GM23338 (cell line): ENCODE results near the gene NRGN. TPM values are rescaled to one million over a fixed set of nuclear protein-coding genes. Genes with fewer than 3 reads are reported as not detected.
A peak's percentile ranks its signal among the peaks of the same experiment; 100 is the strongest.

Experiments used
- ATAC-seq: fragments of 200-7000 bp; cut with Tn5 transposase; 3 replicates; pipeline ENCODE4 v1.9.1; 2020
- DNase-seq: peaks from one replicate; pipeline ENCODE4 v3.0.0-alpha.2; 2015; ENCODE audit warnings: low spot score
- H2AFZ ChIP-seq: fragments of 200-600 bp; sonication (generic); 2 replicates; pipeline ENCODE4 v1.8.0; 2016; ENCODE audit warnings: antibody characterized with exemption, mild to moderate bottlenecking, moderate library complexity
- H3F3A ChIP-seq: fragments of 200-600 bp; sonication (generic); replicated peaks from 2 replicates; pipeline ENCODE4 v1.8.0; 2017; ENCODE audit warnings: antibody characterized with exemption, mixed run types, low read depth
- H3K27ac ChIP-seq: fragments of 200-600 bp; sonication (generic); 2 replicates; pipeline ENCODE4 v1.6.1; 2016; ENCODE audit warnings: low read depth
- H3K27me3 ChIP-seq: fragments of 200-600 bp; sonication (generic); 2 replicates; pipeline ENCODE4 v1.8.0; 2016; ENCODE audit warnings: mild to moderate bottlenecking, mixed run types, moderate library complexity; ENCODE audit not compliant: insufficient read depth
- H3K36me3 ChIP-seq: fragments of 200-600 bp; sonication (generic); 2 replicates; pipeline ENCODE4 v1.8.0; 2016; ENCODE audit warnings: mild to moderate bottlenecking; ENCODE audit not compliant: insufficient read depth
- H3K4me1 ChIP-seq: fragments of 200-600 bp; sonication (generic); 2 replicates; pipeline ENCODE4 v1.8.0; 2016; ENCODE audit warnings: mild to moderate bottlenecking, moderate library complexity; ENCODE audit not compliant: insufficient read depth
- H3K4me2 ChIP-seq: fragments of 200-600 bp; sonication (generic); 2 replicates; pipeline ENCODE4 v1.7.1; 2017; ENCODE audit warnings: mixed run types
- H3K4me3 ChIP-seq: fragments of 200-600 bp; sonication (generic); 2 replicates; pipeline ENCODE4 v1.6.1; 2016; ENCODE audit warnings: mixed run types
- H3K79me2 ChIP-seq: fragments of 200-600 bp; sonication (generic); replicated peaks from 2 replicates; pipeline ENCODE4 v1.8.0; 2017; ENCODE audit warnings: mild to moderate bottlenecking; ENCODE audit not compliant: insufficient read depth
- H3K9me2 ChIP-seq: fragments of 200-600 bp; sonication (generic); 2 replicates; pipeline ENCODE4 v1.8.0; 2017; ENCODE audit not compliant: insufficient read depth
- H4K20me1 ChIP-seq: fragments of 200-600 bp; sonication (generic); replicated peaks from 2 replicates; pipeline ENCODE4 v1.8.0; 2017; ENCODE audit warnings: mild to moderate bottlenecking; ENCODE audit not compliant: insufficient read depth
- H3K27ac Mint-ChIP-seq: 2 replicates; pipeline ENCODE4 v1.8.0; 2020; ENCODE audit warnings: inconsistent platforms, mild to moderate bottlenecking, moderate library complexity, mixed read lengths
- H3K27me3 Mint-ChIP-seq: 3 replicates; pipeline ENCODE4 v1.8.0; 2022; ENCODE audit warnings: low read depth, mild to moderate bottlenecking, moderate library complexity, mixed read lengths, inconsistent platforms; ENCODE audit not compliant: insufficient read depth, poor library complexity
- H3K36me3 Mint-ChIP-seq: 3 replicates; pipeline ENCODE4 v1.8.0; 2021; ENCODE audit warnings: low read depth, mild to moderate bottlenecking, inconsistent platforms, moderate library complexity, mixed read lengths
- H3K4me1 Mint-ChIP-seq: 3 replicates; pipeline ENCODE4 v1.8.0; 2020; ENCODE audit warnings: mild to moderate bottlenecking, inconsistent platforms, mixed read lengths
- H3K4me3 Mint-ChIP-seq: 3 replicates; pipeline ENCODE4 v1.8.0; 2021; ENCODE audit warnings: moderate library complexity, mild to moderate bottlenecking, inconsistent platforms, mixed read lengths
- H3K9me3 Mint-ChIP-seq: 3 replicates; pipeline ENCODE4 v1.8.0; 2020; ENCODE audit warnings: moderate library complexity, mild to moderate bottlenecking, inconsistent platforms, mixed read lengths
- CREB1 ChIP-seq: fragments of 250-450 bp; sonication (Bioruptor Pico); IDR thresholded peaks from 2 replicates; pipeline ENCODE4 v1.5.0; 2020; ENCODE audit warnings: low read depth, mild to moderate bottlenecking, moderate library complexity
- EZH2 ChIP-seq: fragments of 200-600 bp; sonication (generic); IDR thresholded peaks from one replicate; pipeline ENCODE4 v1.8.0; 2017; ENCODE audit warnings: antibody characterized with exemption, mild to moderate bottlenecking, low read depth; ENCODE audit not compliant: unreplicated experiment
- EZH2phosphoT487 ChIP-seq: fragments of 200-600 bp; sonication (generic); IDR thresholded peaks from one replicate; pipeline ENCODE4 v1.8.1; 2018; ENCODE audit warnings: antibody characterized with exemption; ENCODE audit not compliant: unreplicated experiment
- JUNB ChIP-seq: IDR thresholded peaks from one replicate; pipeline ENCODE4 v1.6.1; 2016; ENCODE audit warnings: antibody characterized with exemption; ENCODE audit not compliant: unreplicated experiment
- NANOG ChIP-seq: IDR thresholded peaks from 2 replicates; pipeline ENCODE4 v1.6.1; 2016; ENCODE audit warnings: antibody characterized with exemption, borderline replicate concordance
- ZNF114 ChIP-seq: fragments of 250-450 bp; sonication (Bioruptor Pico); IDR thresholded peaks from 2 replicates; pipeline ENCODE4 v1.5.0; 2020; ENCODE audit warnings: mild to moderate bottlenecking, moderate library complexity
- ZNF331 ChIP-seq: fragments of 250-450 bp; sonication (Bioruptor Pico); IDR thresholded peaks from 2 replicates; pipeline ENCODE4 v1.5.0; 2020; ENCODE audit warnings: low read depth, mild to moderate bottlenecking, moderate library complexity
- polyA plus RNA-seq: library from polyadenylated mRNA; unstranded; fragments of >200 nt; fragmentation: Nextera tagmentation; extraction: Ambion mirVana; gene quantifications from 2 replicates; pipeline ENCODE4 v1.2.1, GENCODE V29; 2016
- total RNA-seq: library from RNA; depleted of rRNA; stranded (reverse); fragments of >200 nt; shearing (Covaris generic); gene quantifications from 2 replicates; pipeline ENCODE4 v1.2.3, GENCODE V29; 2014
- TF ChIP-seq, protein P1 (sequence below): IDR thresholded peaks from one replicate; pipeline ENCODE4 v1.6.1; 2018; ENCODE audit warnings: antibody characterized with exemption; ENCODE audit not compliant: unreplicated experiment
- TF ChIP-seq, protein P2 (sequence below): fragments of 250-450 bp; sonication (Bioruptor Pico); IDR thresholded peaks from 2 replicates; pipeline ENCODE4 v1.5.0; 2020; ENCODE audit warnings: mild to moderate bottlenecking, moderate library complexity

The NRGN gene
- total and polyA plus RNA-seq, 2 experiments from 2014 or later, result 0.24 to 0.61 TPM

DNA sequence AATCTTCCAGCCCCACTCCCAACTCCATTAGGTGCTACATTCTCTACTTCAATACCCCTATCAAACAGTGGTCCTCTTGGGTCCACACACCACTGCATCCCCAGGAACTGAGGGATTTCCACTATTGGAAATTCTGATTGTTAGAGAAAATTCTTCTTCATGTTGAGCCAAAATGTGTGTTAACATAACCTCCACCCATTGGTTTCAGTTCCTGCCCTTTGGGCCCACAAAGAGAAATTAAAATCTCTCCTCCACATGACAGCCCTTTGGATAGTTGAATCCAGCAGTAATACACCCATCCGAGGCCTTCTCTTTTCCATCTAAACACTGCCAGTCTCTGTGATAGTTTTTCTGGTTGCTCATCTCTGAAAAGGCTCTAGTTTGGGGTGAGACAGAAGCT, 10.2 kb downstream of the NRGN start (continued):
- TF ChIP-seq, protein P1, sequence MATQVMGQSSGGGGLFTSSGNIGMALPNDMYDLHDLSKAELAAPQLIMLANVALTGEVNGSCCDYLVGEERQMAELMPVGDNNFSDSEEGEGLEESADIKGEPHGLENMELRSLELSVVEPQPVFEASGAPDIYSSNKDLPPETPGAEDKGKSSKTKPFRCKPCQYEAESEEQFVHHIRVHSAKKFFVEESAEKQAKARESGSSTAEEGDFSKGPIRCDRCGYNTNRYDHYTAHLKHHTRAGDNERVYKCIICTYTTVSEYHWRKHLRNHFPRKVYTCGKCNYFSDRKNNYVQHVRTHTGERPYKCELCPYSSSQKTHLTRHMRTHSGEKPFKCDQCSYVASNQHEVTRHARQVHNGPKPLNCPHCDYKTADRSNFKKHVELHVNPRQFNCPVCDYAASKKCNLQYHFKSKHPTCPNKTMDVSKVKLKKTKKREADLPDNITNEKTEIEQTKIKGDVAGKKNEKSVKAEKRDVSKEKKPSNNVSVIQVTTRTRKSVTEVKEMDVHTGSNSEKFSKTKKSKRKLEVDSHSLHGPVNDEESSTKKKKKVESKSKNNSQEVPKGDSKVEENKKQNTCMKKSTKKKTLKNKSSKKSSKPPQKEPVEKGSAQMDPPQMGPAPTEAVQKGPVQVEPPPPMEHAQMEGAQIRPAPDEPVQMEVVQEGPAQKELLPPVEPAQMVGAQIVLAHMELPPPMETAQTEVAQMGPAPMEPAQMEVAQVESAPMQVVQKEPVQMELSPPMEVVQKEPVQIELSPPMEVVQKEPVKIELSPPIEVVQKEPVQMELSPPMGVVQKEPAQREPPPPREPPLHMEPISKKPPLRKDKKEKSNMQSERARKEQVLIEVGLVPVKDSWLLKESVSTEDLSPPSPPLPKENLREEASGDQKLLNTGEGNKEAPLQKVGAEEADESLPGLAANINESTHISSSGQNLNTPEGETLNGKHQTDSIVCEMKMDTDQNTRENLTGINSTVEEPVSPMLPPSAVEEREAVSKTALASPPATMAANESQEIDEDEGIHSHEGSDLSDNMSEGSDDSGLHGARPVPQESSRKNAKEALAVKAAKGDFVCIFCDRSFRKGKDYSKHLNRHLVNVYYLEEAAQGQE, result no peak

DNA sequence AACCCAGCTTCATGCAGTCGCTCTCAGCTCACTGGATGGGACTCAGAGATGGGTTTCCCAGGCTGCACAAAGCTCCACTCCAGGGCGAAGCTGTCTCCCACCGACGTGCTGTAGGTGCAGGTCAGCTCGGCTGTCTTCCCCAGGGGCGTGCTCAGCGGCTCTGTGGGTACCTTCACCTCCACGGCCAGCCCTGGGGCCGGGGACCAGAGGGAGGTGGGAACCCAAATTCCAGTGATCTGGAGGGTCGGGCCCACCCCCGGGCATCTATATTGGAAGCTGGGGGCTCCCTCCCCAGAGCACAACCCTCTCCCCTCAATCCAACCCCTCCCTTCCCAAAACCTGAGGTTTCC, 11.6 kb downstream of the NRGN start:
- H3K4me3 Mint-ChIP-seq, result peak overlapping the region; percentile 58
- Histone ChIP-seq H3K4me2 (peak overlapping the region; percentile 86), H3K27ac (no peak overlapping the region), H3K9me2 (no peaks in the 10 kb centered on the region), H3K36me3 (no peaks in the 10 kb centered on the region), H3K4me3 (peak overlapping the region; percentile 58), H4K20me1 (peaks cover 20% of the 10 kb centered on the region), H3K4me1 (peaks cover 35% of the 10 kb centered on the region), H3F3A (peaks cover 5% of the 10 kb centered on the region; the same call in 1 of the 2 replicates), H2AFZ (peak overlapping the region; percentile 96), H3K79me2 (no peaks in the 10 kb centered on the region), H3K27me3 (peaks cover 99% of the 10 kb centered on the region)
- ATAC-seq (peak; percentile 3), DNase-seq (peak; percentile 63)
- peaks cover 98% of the 10 kb centered on the region for H3K27me3 Mint-ChIP-seq
- H3K9me3 Mint-ChIP-seq, result no peaks in the 10 kb centered on the region
- no peak overlapping the region for H3K27ac Mint-ChIP-seq
- TF ChIP-seq JUNB, result no peak
- peak; percentile 69 for TF ChIP-seq EZH2phosphoT487
- peak; percentile 83 for TF ChIP-seq EZH2
- no peak for TF ChIP-seq NANOG
- peaks cover 31% of the 10 kb centered on the region for H3K4me1 Mint-ChIP-seq
- H3K36me3 Mint-ChIP-seq, result no peaks in the 10 kb centered on the region

DNA sequence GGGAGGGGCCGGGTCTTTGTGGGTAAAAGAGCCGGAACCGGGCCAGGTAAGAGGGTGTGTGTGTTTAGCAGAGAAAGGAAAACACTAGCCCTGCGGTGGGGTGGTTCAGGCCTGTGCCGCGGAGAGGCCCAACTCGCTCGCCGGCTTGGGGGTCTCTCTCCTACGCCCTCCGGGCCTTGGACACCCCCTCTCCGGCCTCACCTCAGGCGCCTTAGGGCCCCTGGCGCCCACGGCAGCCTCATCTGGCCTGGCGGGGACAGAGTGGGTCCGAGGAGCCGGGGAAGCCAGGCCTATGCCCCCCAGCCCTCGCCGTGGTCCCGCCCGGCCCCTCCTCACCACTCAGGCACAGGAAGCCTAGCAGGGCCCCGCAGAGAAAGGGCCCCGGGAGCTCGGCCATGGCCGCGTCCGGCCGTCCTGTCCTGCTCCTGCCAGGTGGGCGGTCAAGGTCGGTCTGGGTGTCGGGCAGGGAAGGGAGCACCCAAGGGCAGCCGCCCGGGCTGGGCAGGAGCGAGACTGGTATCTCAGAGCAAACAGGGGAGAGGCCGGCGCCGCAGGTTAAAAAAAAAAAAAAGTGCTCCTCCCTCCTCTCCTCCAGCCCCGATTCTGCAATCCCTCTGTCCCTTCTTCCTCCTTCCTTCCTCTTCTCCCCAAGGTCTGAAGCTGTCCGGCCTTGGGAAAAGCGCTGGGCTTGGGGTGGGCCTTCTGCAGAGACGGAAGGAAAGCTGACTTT, 12.2 kb downstream of the NRGN start, which contains the start of gene VSIG2:
TSS of gene VSIG2 (minus strand) at position 515 of the 730 bp plus-strand sequence. CDS start at position 397, 118 bp downstream.
- H3K4me3 Mint-ChIP-seq, result peak within 1 kb of the TSS; percentile 73
- Histone ChIP-seq H3K4me2 (peak within 1 kb of the TSS; percentile 86), H3K4me3 (peak within 1 kb of the TSS; percentile 58), H3K9me2 (no peaks in the 10 kb centered on the region), H3K79me2 (no peaks in the 10 kb centered on the region), H2AFZ (peak within 1 kb of the TSS; percentile 96), H4K20me1 (peaks cover 20% of the 10 kb centered on the region), H3F3A (peaks cover 5% of the 10 kb centered on the region; the same call in 1 of the 2 replicates), H3K27ac (no peak within 1 kb of the TSS), H3K36me3 (no peaks in the 10 kb centered on the region), H3K4me1 (peaks cover 40% of the 10 kb centered on the region), H3K27me3 (peaks cover 100% of the 10 kb centered on the region)
- no peaks in the 10 kb centered on the region for H3K36me3 Mint-ChIP-seq
- ATAC-seq (peak; percentile 28), DNase-seq (no peak)
- peaks cover 36% of the 10 kb centered on the region for H3K4me1 Mint-ChIP-seq
- H3K9me3 Mint-ChIP-seq, result no peaks in the 10 kb centered on the region
- no peak within 1 kb of the TSS for H3K27ac Mint-ChIP-seq
- peaks cover 98% of the 10 kb centered on the region for H3K27me3 Mint-ChIP-seq
- TF ChIP-seq JUNB (no peak), ZNF331 (CRISPR knock-in tag) (no peak), ZNF114 (CRISPR knock-in tag) (no peak), CREB1 (CRISPR knock-in tag) (no peak)
- TF ChIP-seq, protein P2, sequence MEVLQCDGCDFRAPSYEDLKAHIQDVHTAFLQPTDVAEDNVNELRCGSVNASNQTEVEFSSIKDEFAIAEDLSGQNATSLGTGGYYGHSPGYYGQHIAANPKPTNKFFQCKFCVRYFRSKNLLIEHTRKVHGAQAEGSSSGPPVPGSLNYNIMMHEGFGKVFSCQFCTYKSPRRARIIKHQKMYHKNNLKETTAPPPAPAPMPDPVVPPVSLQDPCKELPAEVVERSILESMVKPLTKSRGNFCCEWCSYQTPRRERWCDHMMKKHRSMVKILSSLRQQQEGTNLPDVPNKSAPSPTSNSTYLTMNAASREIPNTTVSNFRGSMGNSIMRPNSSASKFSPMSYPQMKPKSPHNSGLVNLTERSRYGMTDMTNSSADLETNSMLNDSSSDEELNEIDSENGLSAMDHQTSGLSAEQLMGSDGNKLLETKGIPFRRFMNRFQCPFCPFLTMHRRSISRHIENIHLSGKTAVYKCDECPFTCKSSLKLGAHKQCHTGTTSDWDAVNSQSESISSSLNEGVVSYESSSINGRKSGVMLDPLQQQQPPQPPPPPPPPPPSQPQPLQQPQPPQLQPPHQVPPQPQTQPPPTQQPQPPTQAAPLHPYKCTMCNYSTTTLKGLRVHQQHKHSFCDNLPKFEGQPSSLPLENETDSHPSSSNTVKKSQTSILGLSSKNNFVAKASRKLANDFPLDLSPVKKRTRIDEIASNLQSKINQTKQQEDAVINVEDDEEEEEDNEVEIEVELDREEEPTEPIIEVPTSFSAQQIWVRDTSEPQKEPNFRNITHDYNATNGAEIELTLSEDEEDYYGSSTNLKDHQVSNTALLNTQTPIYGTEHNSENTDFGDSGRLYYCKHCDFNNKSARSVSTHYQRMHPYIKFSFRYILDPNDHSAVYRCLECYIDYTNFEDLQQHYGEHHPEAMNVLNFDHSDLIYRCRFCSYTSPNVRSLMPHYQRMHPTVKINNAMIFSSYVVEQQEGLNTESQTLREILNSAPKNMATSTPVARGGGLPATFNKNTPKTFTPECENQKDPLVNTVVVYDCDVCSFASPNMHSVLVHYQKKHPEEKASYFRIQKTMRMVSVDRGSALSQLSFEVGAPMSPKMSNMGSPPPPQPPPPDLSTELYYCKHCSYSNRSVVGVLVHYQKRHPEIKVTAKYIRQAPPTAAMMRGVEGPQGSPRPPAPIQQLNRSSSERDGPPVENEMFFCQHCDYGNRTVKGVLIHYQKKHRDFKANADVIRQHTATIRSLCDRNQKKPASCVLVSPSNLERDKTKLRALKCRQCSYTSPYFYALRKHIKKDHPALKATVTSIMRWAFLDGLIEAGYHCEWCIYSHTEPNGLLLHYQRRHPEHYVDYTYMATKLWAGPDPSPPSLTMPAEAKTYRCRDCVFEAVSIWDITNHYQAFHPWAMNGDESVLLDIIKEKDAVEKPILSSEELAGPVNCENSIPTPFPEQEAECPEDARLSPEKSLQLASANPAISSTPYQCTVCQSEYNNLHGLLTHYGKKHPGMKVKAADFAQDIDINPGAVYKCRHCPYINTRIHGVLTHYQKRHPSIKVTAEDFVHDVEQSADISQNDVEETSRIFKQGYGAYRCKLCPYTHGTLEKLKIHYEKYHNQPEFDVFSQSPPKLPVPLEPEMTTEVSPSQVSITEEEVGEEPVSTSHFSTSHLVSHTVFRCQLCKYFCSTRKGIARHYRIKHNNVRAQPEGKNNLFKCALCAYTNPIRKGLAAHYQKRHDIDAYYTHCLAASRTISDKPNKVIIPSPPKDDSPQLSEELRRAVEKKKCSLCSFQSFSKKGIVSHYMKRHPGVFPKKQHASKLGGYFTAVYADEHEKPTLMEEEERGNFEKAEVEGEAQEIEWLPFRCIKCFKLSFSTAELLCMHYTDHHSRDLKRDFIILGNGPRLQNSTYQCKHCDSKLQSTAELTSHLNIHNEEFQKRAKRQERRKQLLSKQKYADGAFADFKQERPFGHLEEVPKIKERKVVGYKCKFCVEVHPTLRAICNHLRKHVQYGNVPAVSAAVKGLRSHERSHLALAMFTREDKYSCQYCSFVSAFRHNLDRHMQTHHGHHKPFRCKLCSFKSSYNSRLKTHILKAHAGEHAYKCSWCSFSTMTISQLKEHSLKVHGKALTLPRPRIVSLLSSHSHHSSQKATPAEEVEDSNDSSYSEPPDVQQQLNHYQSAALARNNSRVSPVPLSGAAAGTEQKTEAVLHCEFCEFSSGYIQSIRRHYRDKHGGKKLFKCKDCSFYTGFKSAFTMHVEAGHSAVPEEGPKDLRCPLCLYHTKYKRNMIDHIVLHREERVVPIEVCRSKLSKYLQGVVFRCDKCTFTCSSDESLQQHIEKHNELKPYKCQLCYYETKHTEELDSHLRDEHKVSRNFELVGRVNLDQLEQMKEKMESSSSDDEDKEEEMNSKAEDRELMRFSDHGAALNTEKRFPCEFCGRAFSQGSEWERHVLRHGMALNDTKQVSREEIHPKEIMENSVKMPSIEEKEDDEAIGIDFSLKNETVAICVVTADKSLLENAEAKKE, result no peak
